Naive thymus-derived CD4-positive, alpha-beta T cell (primary cell): Measurements from ENCODE around the gene CAMK1D. TPM values are rescaled to one million over a fixed set of nuclear protein-coding genes. Genes with fewer than 3 reads are reported as not detected.

ENCODE experiments used
- ATAC-seq: fragments of 150-1000 bp; cut with Tn5 transposase; 2 replicates; pipeline ENCODE4 v1.10.0; 2021; ENCODE audit warnings: mild to moderate bottlenecking, moderate library complexity
- CTCF ChIA-PET: fragments of 350-600 bp; sonication (Branson Sonifier 250); formaldehyde crosslinking; loops from one replicate; lab custom pipeline; 2021; ENCODE audit warnings: antibody characterized with exemption; lab: Charles Lee
- POLR2A ChIA-PET: fragments of 350-600 bp; sonication (Branson Sonifier 250); formaldehyde crosslinking; loops from one replicate; lab custom pipeline; 2021; ENCODE audit warnings: antibody characterized with exemption, inconsistent platforms; lab: Charles Lee
- DNase-seq, 9 donors: peaks; one replicate each; pipeline versions ENCODE4 v3.0.0 to v3.0.0-alpha.2; 2020 to 2022; ENCODE audit warnings: mixed read lengths in 1 of 9
- H3K27ac ChIP-seq: one replicate; pipeline ENCODE4 v1.7.0; 2013; ENCODE audit warnings: mild to moderate bottlenecking, low read depth, low read length, moderate library complexity
- H3K27me3 ChIP-seq, 2 donors: one replicate each; pipeline ENCODE4 v1.7.0; 2013; ENCODE audit warnings: low read length in 2 of 2, mild to moderate bottlenecking in 2 of 2, moderate library complexity in 2 of 2; ENCODE audit not compliant: control insufficient read depth in 2 of 2, insufficient read depth in 2 of 2
- H3K36me3 ChIP-seq, 3 experiments: 1 replicate in 2 of 3; 2 replicates in 1 of 3; pipeline ENCODE4 v1.7.0; 2013; ENCODE audit warnings: low read length in 3 of 3, mild to moderate bottlenecking in 3 of 3, moderate library complexity in 1 of 3; ENCODE audit not compliant: insufficient read depth in 3 of 3, control insufficient read depth in 2 of 3
- H3K4me1 ChIP-seq, 2 donors: one replicate each; pipeline ENCODE4 v1.7.0; 2013; ENCODE audit warnings: low read length in 2 of 2, mild to moderate bottlenecking in 2 of 2, moderate library complexity in 1 of 2; ENCODE audit not compliant: control insufficient read depth in 2 of 2, insufficient read depth in 2 of 2
- H3K4me3 ChIP-seq: 2 replicates; pipeline ENCODE4 v1.7.0; 2013; ENCODE audit warnings: mild to moderate bottlenecking, low read length
- H3K9me3 ChIP-seq, 3 experiments: 1 replicate in 2 of 3; 2 replicates in 1 of 3; pipeline ENCODE4 v1.7.0; 2013; ENCODE audit warnings: low read length in 3 of 3; ENCODE audit not compliant: control insufficient read depth in 2 of 3
- H3K27ac Mint-ChIP-seq, 9 donors: one replicate each; pipeline ENCODE4 v1.8.0; 2020 to 2022; ENCODE audit warnings: mixed read lengths in 9 of 9, mild to moderate bottlenecking in 8 of 9, moderate library complexity in 5 of 9, inconsistent platforms in 2 of 9
- H3K27me3 Mint-ChIP-seq, 5 donors: one replicate each; pipeline ENCODE4 v1.8.0; 2021 to 2022; ENCODE audit warnings: mixed read lengths in 5 of 5, mild to moderate bottlenecking in 1 of 5
- H3K36me3 Mint-ChIP-seq, 5 donors: one replicate each; pipeline ENCODE4 v1.8.0; 2020 to 2022; ENCODE audit warnings: mixed read lengths in 5 of 5, mild to moderate bottlenecking in 3 of 5, inconsistent platforms in 1 of 5
- H3K4me1 Mint-ChIP-seq, 7 donors: one replicate each; pipeline ENCODE4 v1.8.0; 2020 to 2022; ENCODE audit warnings: mixed read lengths in 7 of 7, mild to moderate bottlenecking in 3 of 7, inconsistent platforms in 1 of 7
- H3K4me3 Mint-ChIP-seq, 10 donors: one replicate each; pipeline ENCODE4 v1.8.0; 2020 to 2022; ENCODE audit warnings: mild to moderate bottlenecking in 10 of 10, mixed read lengths in 10 of 10, moderate library complexity in 6 of 10, inconsistent platforms in 2 of 10
- H3K9me3 Mint-ChIP-seq, 11 donors: one replicate each; pipeline ENCODE4 v1.8.0; 2020 to 2022; ENCODE audit warnings: mixed read lengths in 11 of 11, mild to moderate bottlenecking in 4 of 11, inconsistent platforms in 1 of 11, moderate library complexity in 1 of 11
- intact Hi-C, 2 donors: fragments of 100-400 bp; cut with micrococcal nuclease; formaldehyde crosslinking; loops; one replicate each; pipeline ENCODE4 v1.15.1; 2023
- polyA plus RNA-seq, 2 donors: library from polyadenylated mRNA; unstranded; fragments of 300-500 nt; fragmentation: Illumina TruSeq; gene quantifications; one replicate each; pipeline ENCODE4 v1.2.3, GENCODE V29; 2021
- total RNA-seq, 6 experiments: library from RNA in 5 of 6; stranded (reverse) in 5 of 6; gene quantifications; 1 replicate in 5 of 6; 2 replicates in 1 of 6; pipeline ENCODE4 v1.2.3 and lab custom pipeline; 2021 to 2026

CAMK1D gene
- total and polyA plus RNA-seq, 7 experiments from 2014 or later: 12.5 to 43.2 (median 18.6) TPM

DNA sequence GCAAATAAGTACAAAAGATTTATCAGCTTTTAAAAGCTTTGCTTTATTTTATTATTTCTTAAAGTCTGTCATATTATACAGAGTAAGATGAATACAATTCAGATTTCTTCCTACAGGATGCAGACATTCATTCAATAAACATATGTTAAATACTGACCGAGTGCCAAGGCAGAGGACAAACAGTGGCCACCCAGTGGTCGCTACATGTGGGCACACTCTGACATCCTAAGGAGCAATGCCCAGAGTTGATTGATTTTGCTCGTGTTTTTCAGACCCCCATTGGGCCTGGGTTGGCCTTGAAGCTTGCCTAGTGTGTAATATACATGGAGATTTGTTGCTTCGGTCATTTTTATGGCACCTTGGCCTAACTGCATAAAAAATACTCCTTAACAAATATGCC is 451.0 kb downstream of the CAMK1D start:
- peaks cover 0 to 20% (median 0%) of the 10 kb centered on the region in 3 experiments for H3K36me3 ChIP-seq
- H3K4me3 Mint-ChIP-seq: no peak overlapping the region

DNA sequence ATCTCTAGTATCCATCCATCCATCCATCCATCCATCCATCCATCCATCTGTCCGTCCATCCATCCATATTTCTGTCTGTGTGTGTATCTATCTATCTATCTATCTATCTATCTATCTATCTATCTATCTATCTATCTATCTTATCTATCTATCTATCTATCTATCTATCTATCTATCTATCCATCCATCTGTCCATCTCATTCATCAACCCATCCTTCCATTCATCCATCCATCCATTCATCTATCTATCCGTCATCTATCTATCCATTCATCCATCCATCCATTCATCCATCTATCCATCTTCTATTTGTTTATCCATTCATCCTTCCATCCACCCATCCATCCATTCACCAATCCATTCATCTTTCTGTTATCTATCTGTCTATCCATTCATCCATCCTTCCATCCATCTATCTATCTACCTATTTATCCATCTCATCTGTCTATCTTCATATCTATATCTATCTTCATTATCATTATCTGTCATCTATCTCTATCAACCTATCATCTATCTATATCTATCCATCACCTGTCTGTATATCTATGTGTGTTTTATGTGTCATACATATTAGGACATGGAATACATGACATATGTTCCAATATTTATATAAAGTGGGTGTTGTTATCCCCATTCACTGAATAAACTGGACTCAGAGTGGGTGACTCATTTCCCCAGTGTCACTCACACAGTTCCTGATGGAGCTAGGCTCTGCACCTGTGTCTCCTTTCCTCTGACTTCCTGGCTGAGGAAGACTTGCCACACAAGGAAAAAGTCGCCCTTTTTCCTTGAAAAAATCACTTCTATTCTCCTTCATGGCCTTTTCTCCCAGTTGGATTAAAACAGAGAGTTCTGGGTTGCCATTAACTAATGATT is 452.1 kb downstream of the CAMK1D start:
- no peaks in the 10 kb centered on the region for H3K27me3 ChIP-seq
- Mint-ChIP-seq H3K36me3 (peaks cover 0 to 64% (median 25%) of the 10 kb centered on the region in 5 donors), H3K27ac (no peak overlapping the region), H3K27me3 (no peaks in the 10 kb centered on the region), H3K4me1 (no peaks in the 10 kb centered on the region), H3K9me3 (no peaks in the 10 kb centered on the region), H3K4me3 (no peak overlapping the region)
- ChIA-PET CTCF (no interaction called here), POLR2A (no interaction called here)
- ATAC-seq: no peak
- DNase-seq: no peak
- H3K27ac ChIP-seq: no peak overlapping the region
- H3K4me3 ChIP-seq: no peak overlapping the region
- intact Hi-C loops: no loop called here
- peaks cover 0 to 20% (median 0%) of the 10 kb centered on the region in 3 experiments for H3K36me3 ChIP-seq
- H3K4me1 ChIP-seq: no peaks in the 10 kb centered on the region
- H3K9me3 ChIP-seq: no peaks in the 10 kb centered on the region

More for the DNA sequence above, 451.0 kb downstream of the CAMK1D start:
- CTCF ChIA-PET: no interaction called here
- DNase-seq (no peak), ATAC-seq (no peak)
- intact Hi-C loops: no loop called here
- POLR2A ChIA-PET: no interaction called here
- H3K9me3 Mint-ChIP-seq: no peaks in the 10 kb centered on the region
- Histone ChIP-seq H3K4me1 (no peaks in the 10 kb centered on the region), H3K4me3 (no peak overlapping the region), H3K27ac (no peak overlapping the region), H3K27me3 (no peaks in the 10 kb centered on the region), H3K9me3 (no peaks in the 10 kb centered on the region)
- H3K27ac Mint-ChIP-seq: no peak overlapping the region
- H3K36me3 Mint-ChIP-seq: peaks cover 0 to 61% (median 24%) of the 10 kb centered on the region in 5 donors
- H3K27me3 Mint-ChIP-seq: no peaks in the 10 kb centered on the region
- no peaks in the 10 kb centered on the region for H3K4me1 Mint-ChIP-seq

DNA sequence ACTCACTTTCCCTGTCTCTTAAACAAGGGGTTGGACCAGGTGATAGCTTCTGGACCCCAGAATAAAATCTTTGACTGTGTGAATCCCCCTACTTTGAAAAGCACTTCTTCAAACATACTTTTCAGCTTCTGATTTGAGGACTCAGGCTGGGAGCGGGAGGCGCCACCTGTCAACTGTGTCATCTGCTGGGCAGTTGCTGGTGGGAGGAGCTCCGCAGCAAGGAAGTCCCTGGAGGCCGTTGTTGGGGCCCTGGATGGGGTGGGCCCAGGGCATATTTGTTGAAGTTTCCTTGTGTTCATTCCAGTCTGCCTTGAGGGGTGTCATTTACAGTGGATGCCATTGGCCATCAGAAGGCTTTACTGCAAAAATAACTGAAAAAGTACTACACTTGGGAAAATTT is 454.4 kb downstream of the CAMK1D start:
- no peak overlapping the region for H3K4me3 Mint-ChIP-seq
- Histone ChIP-seq H3K9me3 (no peaks in the 10 kb centered on the region), H3K4me1 (no peaks in the 10 kb centered on the region), H3K27ac (no peak overlapping the region), H3K4me3 (no peak overlapping the region), H3K27me3 (no peaks in the 10 kb centered on the region), H3K36me3 (peaks cover 0 to 10% (median 0%) of the 10 kb centered on the region in 3 experiments)
- no peak overlapping the region for H3K27ac Mint-ChIP-seq
- H3K4me1 Mint-ChIP-seq: no peaks in the 10 kb centered on the region
- H3K9me3 Mint-ChIP-seq: peaks cover 0 to 5% (median 0%) of the 10 kb centered on the region in 11 donors
- DNase-seq (no peak), ATAC-seq (no peak)
- intact Hi-C loops: no loop called here
- POLR2A ChIA-PET: no interaction called here
- no peaks in the 10 kb centered on the region for H3K27me3 Mint-ChIP-seq
- CTCF ChIA-PET: interaction anchor here (0.6 kb wide), 1 partner anchor 271 kb away, joined by 3 read pairs; no protein-coding TSS in a partner anchor
- peaks cover 0 to 64% (median 25%) of the 10 kb centered on the region in 5 donors for H3K36me3 Mint-ChIP-seq

DNA sequence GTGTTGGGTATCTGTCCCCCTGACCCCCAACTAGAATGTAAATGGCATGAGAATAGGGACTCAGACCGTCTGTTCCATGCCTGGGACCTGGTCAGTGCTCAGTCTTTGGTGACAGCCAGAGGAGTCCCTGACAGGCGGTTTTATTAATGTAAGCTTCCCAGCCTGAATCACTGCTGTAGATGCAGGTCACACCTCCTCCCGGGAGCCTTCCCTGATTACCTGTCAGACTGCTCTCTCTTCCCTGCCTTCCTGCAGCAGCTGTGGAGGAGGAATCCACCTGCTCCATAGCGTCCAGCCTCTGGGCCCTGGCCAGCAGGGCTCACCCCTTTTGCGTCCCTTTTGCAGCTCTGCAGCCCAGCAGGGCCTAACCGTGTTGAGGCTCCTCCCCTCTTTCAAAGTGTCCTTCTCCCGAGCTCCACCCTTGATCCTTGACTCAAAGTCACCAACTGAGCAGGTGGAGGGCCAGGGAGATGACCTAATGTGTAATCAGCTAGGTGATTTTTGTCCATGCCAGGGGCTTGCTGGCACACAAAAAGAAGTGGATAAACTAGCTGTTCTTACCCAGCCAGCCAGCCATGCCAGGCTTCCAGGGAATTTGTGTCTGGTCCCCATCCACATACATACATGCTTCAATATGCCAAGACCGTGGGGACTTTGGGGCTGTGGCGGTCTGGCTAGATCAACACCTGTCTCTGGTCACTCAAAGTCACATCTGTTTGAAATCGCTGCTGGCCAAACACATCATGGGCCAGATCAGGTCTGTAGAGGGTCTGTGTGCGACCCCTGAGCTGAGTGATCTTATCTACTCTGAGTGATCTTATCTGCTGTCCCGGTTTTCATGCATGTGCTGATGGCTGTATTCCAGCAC is 457.1 kb downstream of the CAMK1D start:
- H3K27me3 Mint-ChIP-seq: no peaks in the 10 kb centered on the region
- no peak overlapping the region for H3K27ac ChIP-seq
- no peaks in the 10 kb centered on the region for H3K9me3 ChIP-seq
- no peak overlapping the region for H3K4me3 Mint-ChIP-seq
- H3K27me3 ChIP-seq: no peaks in the 10 kb centered on the region
- no peak overlapping the region for H3K4me3 ChIP-seq
- POLR2A ChIA-PET: no interaction called here
- H3K36me3 Mint-ChIP-seq: peaks cover 0 to 62% (median 33%) of the 10 kb centered on the region in 5 donors
- DNase-seq (no peak), ATAC-seq (no peak)
- H3K4me1 ChIP-seq: no peaks in the 10 kb centered on the region
- H3K9me3 Mint-ChIP-seq: peaks cover 0 to 5% (median 0%) of the 10 kb centered on the region in 11 donors
- CTCF ChIA-PET: no interaction called here
- intact Hi-C loops: no loop called here
- no peaks in the 10 kb centered on the region for H3K4me1 Mint-ChIP-seq
- peaks cover 0 to 3% (median 0%) of the 10 kb centered on the region in 3 experiments for H3K36me3 ChIP-seq
- no peak overlapping the region for H3K27ac Mint-ChIP-seq

DNA sequence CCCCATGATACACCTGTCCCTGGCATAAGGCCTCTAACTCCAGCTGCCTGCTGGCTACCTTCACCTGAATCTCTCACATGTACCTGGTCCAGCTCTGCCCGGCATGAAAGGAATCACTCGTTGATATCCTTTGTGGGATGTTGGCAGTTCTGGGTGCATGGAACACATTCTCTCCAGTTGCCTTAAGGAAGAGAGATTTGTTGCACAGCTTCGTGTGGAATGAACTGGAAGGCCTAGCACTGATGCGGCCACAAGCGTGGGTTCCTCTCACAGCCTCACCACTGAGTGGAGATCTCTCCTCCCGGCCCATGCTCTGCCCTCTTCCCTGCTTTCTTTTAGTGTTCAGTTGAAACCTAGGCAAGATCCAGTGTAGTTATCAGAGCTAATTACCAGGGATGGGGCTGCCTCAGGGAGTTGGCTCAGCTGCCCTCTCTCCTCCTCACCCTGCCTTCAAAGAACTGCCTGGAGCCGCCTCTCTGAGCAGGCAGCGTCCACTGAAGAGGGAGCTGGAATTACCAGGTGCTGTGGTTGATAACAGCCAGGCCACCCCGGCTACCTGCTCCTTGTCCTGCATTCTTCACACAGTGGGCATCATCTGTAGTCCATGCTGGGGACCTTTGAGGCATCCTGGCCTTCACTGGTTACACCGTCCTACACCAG is 457.9 kb downstream of the CAMK1D start:
- DNase-seq: no peak
- Mint-ChIP-seq H3K27me3 (no peaks in the 10 kb centered on the region), H3K9me3 (peaks cover 0 to 5% (median 0%) of the 10 kb centered on the region in 11 donors), H3K27ac (no peak overlapping the region), H3K4me3 (no peak overlapping the region), H3K36me3 (peaks cover 0 to 64% (median 38%) of the 10 kb centered on the region in 5 donors), H3K4me1 (no peaks in the 10 kb centered on the region)
- POLR2A ChIA-PET: no interaction called here
- ATAC-seq: no peak
- Histone ChIP-seq H3K9me3 (no peaks in the 10 kb centered on the region), H3K27me3 (no peaks in the 10 kb centered on the region), H3K4me1 (no peaks in the 10 kb centered on the region), H3K4me3 (no peak overlapping the region), H3K36me3 (peaks cover 0 to 3% (median 0%) of the 10 kb centered on the region in 3 experiments), H3K27ac (no peak overlapping the region)
- CTCF ChIA-PET: no interaction called here
- intact Hi-C loops: no loop called here

DNA sequence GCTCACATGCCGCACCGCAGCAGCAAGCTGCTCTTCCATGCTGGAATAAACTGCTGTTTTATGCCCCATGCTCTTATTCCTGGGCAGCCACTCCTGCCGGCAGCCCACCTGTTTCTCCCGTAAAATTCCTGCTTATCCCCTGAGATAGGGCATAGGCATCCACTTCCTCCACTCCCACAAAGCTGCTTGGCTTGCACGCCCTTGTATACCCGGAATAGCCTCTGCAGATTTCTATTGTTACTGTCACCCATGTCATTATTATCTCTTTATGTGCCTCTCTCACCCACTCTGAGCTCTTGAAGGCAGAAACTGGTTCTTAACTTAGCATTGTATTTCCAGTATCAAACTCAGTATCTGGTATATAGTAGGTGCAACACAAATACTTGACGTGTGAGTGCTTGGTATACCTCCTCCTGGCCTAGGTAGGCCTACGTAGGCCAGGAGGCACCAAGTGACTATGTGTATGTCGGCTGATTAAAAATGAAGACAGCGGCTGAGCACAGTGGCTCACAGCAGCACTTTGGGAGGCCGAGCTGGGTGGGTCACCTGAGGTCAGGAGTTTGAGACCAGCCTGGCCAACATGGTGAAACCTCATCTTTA is 458.8 kb downstream of the CAMK1D start:
- H3K4me1 ChIP-seq: no peaks in the 10 kb centered on the region
- no peak overlapping the region for H3K4me3 ChIP-seq
- Mint-ChIP-seq H3K4me3 (no peak overlapping the region), H3K36me3 (peaks cover 0 to 63% (median 45%) of the 10 kb centered on the region in 5 donors), H3K27me3 (no peaks in the 10 kb centered on the region), H3K27ac (peak overlapping the region in 1 of 9 donors; percentile 8), H3K9me3 (peaks cover 0 to 6% (median 2%) of the 10 kb centered on the region in 11 donors), H3K4me1 (no peaks in the 10 kb centered on the region)
- H3K36me3 ChIP-seq: peaks cover 0 to 6% (median 0%) of the 10 kb centered on the region in 3 experiments
- no peak overlapping the region for H3K27ac ChIP-seq
- intact Hi-C loops: no loop called here
- DNase-seq (no peak), ATAC-seq (no peak)
- ChIA-PET POLR2A (no interaction called here), CTCF (no interaction called here)
- H3K9me3 ChIP-seq: no peaks in the 10 kb centered on the region
- no peaks in the 10 kb centered on the region for H3K27me3 ChIP-seq
